LNCaP clone FGC (cell line): Measurements from ENCODE around the gene GPC5.

Source experiments
- DNase-seq: peaks from one replicate; pipeline ENCODE4 v3.0.0-alpha.2; 2011; ENCODE audit warnings: low read depth
- H3K4me3 ChIP-seq: 2 replicates; pipeline ENCODE4 v1.5.1; 2011; ENCODE audit warnings: mild to moderate bottlenecking, low read depth, low read length, control low read depth
- TF ChIP-seq, protein P1 (sequence below): IDR thresholded peaks from 2 replicates; pipeline ENCODE4 v1.5.1; 2012; ENCODE audit warnings: mild to moderate bottlenecking; ENCODE audit not compliant: control insufficient read depth, insufficient read depth; ENCODE audit errors: extremely low read depth

GPC5 gene

DNA sequence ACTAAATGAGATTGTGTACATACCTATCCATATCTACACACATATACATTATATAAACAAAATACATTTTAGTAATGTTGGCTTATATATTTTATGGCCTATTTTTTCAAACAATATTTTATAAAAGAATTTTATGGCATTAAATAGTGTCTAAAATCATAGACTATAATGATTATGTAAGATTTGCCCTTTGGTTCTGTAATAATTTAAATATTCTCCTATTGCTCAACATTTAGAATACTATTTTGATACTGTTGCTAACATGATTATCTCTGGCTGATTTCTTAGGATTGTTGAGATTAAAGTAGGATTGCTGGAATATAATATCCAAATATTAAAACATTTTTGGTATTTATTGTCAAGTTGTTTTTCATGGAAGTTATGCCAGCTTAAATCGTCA is 1263.0 kb downstream of the GPC5 start:
- H3K4me3 ChIP-seq, result no peak overlapping the region
- TF ChIP-seq, protein P1, sequence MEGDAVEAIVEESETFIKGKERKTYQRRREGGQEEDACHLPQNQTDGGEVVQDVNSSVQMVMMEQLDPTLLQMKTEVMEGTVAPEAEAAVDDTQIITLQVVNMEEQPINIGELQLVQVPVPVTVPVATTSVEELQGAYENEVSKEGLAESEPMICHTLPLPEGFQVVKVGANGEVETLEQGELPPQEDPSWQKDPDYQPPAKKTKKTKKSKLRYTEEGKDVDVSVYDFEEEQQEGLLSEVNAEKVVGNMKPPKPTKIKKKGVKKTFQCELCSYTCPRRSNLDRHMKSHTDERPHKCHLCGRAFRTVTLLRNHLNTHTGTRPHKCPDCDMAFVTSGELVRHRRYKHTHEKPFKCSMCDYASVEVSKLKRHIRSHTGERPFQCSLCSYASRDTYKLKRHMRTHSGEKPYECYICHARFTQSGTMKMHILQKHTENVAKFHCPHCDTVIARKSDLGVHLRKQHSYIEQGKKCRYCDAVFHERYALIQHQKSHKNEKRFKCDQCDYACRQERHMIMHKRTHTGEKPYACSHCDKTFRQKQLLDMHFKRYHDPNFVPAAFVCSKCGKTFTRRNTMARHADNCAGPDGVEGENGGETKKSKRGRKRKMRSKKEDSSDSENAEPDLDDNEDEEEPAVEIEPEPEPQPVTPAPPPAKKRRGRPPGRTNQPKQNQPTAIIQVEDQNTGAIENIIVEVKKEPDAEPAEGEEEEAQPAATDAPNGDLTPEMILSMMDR, result no peak
- no peak for DNase-seq

DNA sequence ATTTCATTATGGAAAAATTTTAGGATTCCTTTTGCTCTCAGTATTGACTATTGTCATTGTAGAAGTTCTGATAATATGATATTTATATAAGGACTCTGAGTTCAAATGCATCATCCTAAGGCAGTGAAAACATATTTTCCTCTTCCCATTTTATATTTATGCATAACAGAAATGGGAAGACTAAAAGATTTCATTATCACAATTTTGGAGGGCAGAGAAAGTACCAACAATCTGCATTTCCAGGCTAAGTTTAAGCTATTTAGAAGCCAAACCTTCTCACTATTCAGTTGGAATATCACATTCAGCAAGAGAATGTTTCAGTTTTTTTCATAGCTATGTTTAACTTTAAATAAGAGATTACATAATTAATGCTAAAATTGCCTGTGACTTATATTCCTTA is 1269.7 kb downstream of the GPC5 start:
- DNase-seq, result no peak
- H3K4me3 ChIP-seq, result no peak overlapping the region
- TF ChIP-seq, protein P1, result no peak

DNA sequence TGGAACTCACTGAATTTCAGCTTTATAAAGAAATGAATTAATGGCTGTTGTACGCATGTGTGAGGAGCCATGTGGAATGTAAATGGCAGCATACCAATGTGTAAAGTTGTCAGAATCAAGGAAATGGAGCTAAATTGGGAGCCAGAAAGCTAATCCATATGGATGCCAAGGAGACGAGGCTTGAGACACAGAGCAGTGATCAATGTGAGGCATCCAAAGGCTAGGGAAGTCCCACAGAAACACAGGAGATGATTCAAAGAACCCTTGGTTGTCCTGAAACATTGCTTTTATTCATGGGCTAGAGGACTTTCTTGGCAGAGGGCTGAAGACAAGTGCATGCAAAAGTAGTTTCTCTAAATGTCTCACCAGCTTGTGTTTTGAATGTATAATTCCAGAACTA is 1271.7 kb downstream of the GPC5 start:
- TF ChIP-seq, protein P1, result no peak
- no peak overlapping the region for H3K4me3 ChIP-seq
- no peak for DNase-seq

DNA sequence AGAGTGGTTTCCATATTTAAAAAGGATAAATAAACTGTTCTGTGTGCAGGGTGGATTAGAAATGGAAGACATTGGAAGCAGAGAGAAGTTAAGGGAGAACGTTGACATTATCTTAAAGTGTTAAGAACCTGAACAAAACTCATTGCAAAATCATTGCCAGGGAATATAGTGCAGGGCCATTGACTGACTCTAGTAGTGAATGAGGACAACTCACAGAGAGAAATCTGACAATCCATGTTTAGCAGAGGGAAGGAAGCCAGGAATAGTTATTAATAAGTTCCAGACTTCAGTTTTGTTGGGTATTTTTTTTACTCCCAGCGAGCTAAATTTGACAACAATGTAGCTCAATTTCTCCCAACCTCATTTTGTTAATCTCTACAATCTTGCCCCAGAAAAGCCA is 1273.4 kb downstream of the GPC5 start:
- H3K4me3 ChIP-seq, result no peak overlapping the region
- TF ChIP-seq, protein P1, result no peak
- no peak for DNase-seq

DNA sequence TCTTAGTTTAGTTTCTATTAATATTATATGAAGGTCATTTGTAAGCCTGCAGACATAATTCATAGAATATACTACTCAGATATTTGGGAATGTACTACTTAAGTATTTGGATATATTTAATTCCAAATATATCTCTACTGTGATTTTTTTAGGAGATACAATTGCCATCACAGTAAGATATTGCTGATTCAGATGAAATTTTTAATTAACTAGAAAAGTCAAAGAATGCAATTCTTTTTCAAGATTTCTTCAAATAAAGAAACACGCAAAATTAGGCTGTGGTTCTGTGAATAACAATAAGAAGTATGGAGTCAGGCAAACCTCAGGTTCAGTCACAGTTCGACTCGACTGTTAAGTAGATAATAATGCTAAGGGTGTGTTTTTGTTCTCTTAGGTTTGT is 1277.8 kb downstream of the GPC5 start:
- no peak overlapping the region for H3K4me3 ChIP-seq
- TF ChIP-seq, protein P1, result no peak
- DNase-seq, result no peak

DNA sequence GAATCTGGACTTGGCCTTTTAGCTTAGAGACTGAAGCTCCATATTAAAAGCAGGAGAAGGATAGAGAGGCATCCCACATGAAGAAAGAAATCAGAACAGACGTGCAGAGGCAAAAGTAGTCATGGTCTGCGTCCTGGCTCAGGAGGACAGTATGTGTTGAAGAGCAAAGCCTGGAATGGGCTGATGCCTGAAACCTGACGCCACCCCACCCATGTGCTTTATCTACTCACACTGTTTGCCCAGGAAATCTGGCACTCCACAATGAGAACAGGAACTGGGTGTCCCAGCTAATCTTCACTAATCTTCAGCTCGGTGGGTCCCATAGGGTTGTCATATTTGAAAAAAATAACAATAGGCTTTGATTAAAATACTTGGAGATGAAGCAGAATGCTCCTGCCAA is 1279.2 kb downstream of the GPC5 start:
- TF ChIP-seq, protein P1, result no peak
- no peak overlapping the region for H3K4me3 ChIP-seq
- DNase-seq, result peak; percentile 15

DNA sequence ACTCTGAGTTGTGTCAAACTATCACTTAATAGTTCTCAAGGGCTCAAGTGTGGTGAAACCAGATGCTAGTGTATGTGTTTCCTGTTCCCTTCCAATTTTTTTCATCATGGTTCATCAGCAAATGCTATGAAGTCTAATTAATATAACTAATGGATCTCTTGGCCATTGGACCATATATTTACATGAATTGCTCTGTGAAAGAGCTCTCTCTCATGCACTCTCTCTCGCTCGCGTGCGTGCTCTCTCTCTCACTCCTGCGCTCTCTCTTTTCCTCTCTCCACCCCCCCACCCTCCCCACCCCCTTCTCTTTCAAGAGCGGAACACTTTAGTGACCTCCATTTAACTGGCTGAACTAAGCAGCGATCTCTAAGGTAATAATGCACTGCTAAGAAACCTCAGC is 1281.2 kb downstream of the GPC5 start:
- TF ChIP-seq, protein P1, result no peak
- DNase-seq, result no peak
- H3K4me3 ChIP-seq, result no peak overlapping the region
